KMS-11 (cell line): ENCODE data around the gene SIGLEC9.

Experiments
- H2AFZ ChIP-seq: fragments of 200-600 bp; sonication (generic); 2 replicates; pipeline ENCODE4 v1.6.1; 2016; ENCODE audit warnings: antibody characterized with exemption, mixed run types, low read depth
- H3K27ac ChIP-seq: fragments of 200-600 bp; sonication (generic); 2 replicates; pipeline ENCODE4 v1.6.1; 2016; ENCODE audit warnings: mild to moderate bottlenecking, mixed run types
- H3K27me3 ChIP-seq: fragments of 200-600 bp; sonication (generic); 2 replicates; pipeline ENCODE4 v1.6.1; 2017; ENCODE audit warnings: mild to moderate bottlenecking, low read depth, mixed run types, moderate library complexity; ENCODE audit not compliant: insufficient read depth
- H3K36me3 ChIP-seq: fragments of 200-600 bp; sonication (generic); 2 replicates; pipeline ENCODE4 v1.6.1; 2017; ENCODE audit warnings: mild to moderate bottlenecking, mixed run types; ENCODE audit not compliant: insufficient read depth
- H3K4me1 ChIP-seq: fragments of 200-600 bp; sonication (generic); 2 replicates; pipeline ENCODE4 v1.6.1; 2016; ENCODE audit warnings: mild to moderate bottlenecking, low read depth, mixed run types; ENCODE audit not compliant: poor library complexity, severe bottlenecking
- H3K4me2 ChIP-seq: fragments of 200-600 bp; sonication (generic); 2 replicates; pipeline ENCODE4 v1.7.0; 2016; ENCODE audit warnings: mild to moderate bottlenecking, mixed run types
- H3K4me3 ChIP-seq: fragments of 200-600 bp; sonication (generic); IDR thresholded peaks from 2 replicates; pipeline ENCODE4 v1.6.1; 2017; ENCODE audit warnings: low read depth, low read length, mixed read lengths; ENCODE audit not compliant: insufficient read depth
- H3K79me2 ChIP-seq: fragments of 200-600 bp; sonication (generic); 2 replicates; pipeline ENCODE4 v1.6.1; 2016; ENCODE audit warnings: low read depth, mixed run types; ENCODE audit not compliant: insufficient read depth
- H3K9ac ChIP-seq: fragments of 200-600 bp; sonication (generic); 2 replicates; pipeline ENCODE4 v1.6.1; 2016; ENCODE audit warnings: mild to moderate bottlenecking, mixed run types
- H4K20me1 ChIP-seq: fragments of 200-600 bp; sonication (generic); 2 replicates; pipeline ENCODE4 v1.6.1; 2016; ENCODE audit warnings: mild to moderate bottlenecking, mixed run types; ENCODE audit not compliant: insufficient read depth
- CTCF ChIP-seq: fragments of 200-600 bp; sonication (generic); conservative IDR thresholded peaks from 2 replicates; pipeline ENCODE4 v1.6.1; 2017; ENCODE audit warnings: low read depth, mild to moderate bottlenecking, antibody characterized with exemption, low read length, moderate library complexity, mixed read lengths

Gene SIGLEC9

GRCh38 chr19:51119611-51120010, 5.1 kb upstream of the SIGLEC9 start:
- no peak overlapping the region for H3K4me2 ChIP-seq
- no peaks in the 10 kb centered on the region for H3K36me3 ChIP-seq
- no peak for TF ChIP-seq CTCF
- no peaks in the 10 kb centered on the region for H4K20me1 ChIP-seq
- H3K27ac ChIP-seq, result no peak overlapping the region
- no peaks in the 10 kb centered on the region for H3K4me1 ChIP-seq
- H2AFZ ChIP-seq, result no peak overlapping the region
- H3K79me2 ChIP-seq, result no peaks in the 10 kb centered on the region
- no peak overlapping the region for H3K9ac ChIP-seq
- H3K4me3 ChIP-seq, result no peak overlapping the region
- peaks cover 55% of the 10 kb centered on the region for H3K27me3 ChIP-seq

- H3K27me3 ChIP-seq, result peaks cover 51% of the 10 kb centered on the region
- TF ChIP-seq CTCF, result no peak
Measured at GRCh38 chr19:51120160-51120559, 4.5 kb upstream of the SIGLEC9 start.

GRCh38 chr19:51121257-51121656, 3.4 kb upstream of the SIGLEC9 start:
- peaks cover 41% of the 10 kb centered on the region for H3K27me3 ChIP-seq
- H3K9ac ChIP-seq, result no peak overlapping the region
- H3K4me3 ChIP-seq, result no peak overlapping the region
- H4K20me1 ChIP-seq, result no peaks in the 10 kb centered on the region
- no peak overlapping the region for H2AFZ ChIP-seq
- no peak overlapping the region for H3K4me2 ChIP-seq
- no peaks in the 10 kb centered on the region for H3K4me1 ChIP-seq
- TF ChIP-seq CTCF, result no peak
- H3K36me3 ChIP-seq, result no peaks in the 10 kb centered on the region
- no peaks in the 10 kb centered on the region for H3K79me2 ChIP-seq
- no peak overlapping the region for H3K27ac ChIP-seq

More at GRCh38 chr19:51120160-51120559, 4.5 kb upstream of the SIGLEC9 start:
- H4K20me1 ChIP-seq, result no peaks in the 10 kb centered on the region
- H3K4me2 ChIP-seq, result no peak overlapping the region
- no peak overlapping the region for H3K4me3 ChIP-seq
- no peak overlapping the region for H3K27ac ChIP-seq
- H2AFZ ChIP-seq, result no peak overlapping the region
- H3K4me1 ChIP-seq, result no peaks in the 10 kb centered on the region
- no peaks in the 10 kb centered on the region for H3K79me2 ChIP-seq
- no peaks in the 10 kb centered on the region for H3K36me3 ChIP-seq
- no peak overlapping the region for H3K9ac ChIP-seq

- Histone ChIP-seq H3K4me3 (no peak overlapping the region), H3K4me2 (no peak overlapping the region), H3K36me3 (no peaks in the 10 kb centered on the region), H3K9ac (no peak overlapping the region), H3K27ac (no peak overlapping the region), H3K79me2 (no peaks in the 10 kb centered on the region), H2AFZ (no peak overlapping the region), H3K27me3 (peaks cover 30% of the 10 kb centered on the region), H4K20me1 (no peaks in the 10 kb centered on the region), H3K4me1 (no peaks in the 10 kb centered on the region)
- no peak for TF ChIP-seq CTCF
Measured at GRCh38 chr19:51122112-51122981, 2.4 kb upstream of the SIGLEC9 start.
